Fibroblast of lung (primary cell): ENCODE measurements around the gene UST. TPM values are rescaled to one million over a fixed set of nuclear protein-coding genes. Genes with fewer than 3 reads are reported as not detected.
"Not testable (repeated sequence)": the region's sequence is repeated elsewhere in the genome, so short reads cannot be mapped to it uniquely, and the experiment has no call there.

Source experiments
- DNase-seq, 2 donors: peaks; one replicate each; pipeline versions ENCODE4 v3.0.0 to v3.0.0-alpha.2; 2010; ENCODE audit warnings: low read depth in 2 of 2
- H2AFZ ChIP-seq: 2 replicates; pipeline ENCODE4 v1.5.1; 2012; ENCODE audit warnings: low read length, control low read depth, inconsistent platforms
- H3K27ac ChIP-seq: 2 replicates; pipeline ENCODE4 v1.5.1; 2011; ENCODE audit warnings: low read length, control low read depth; ENCODE audit not compliant: insufficient read depth
- H3K27me3 ChIP-seq: 2 replicates; pipeline ENCODE4 v1.5.1; 2011; ENCODE audit warnings: mild to moderate bottlenecking, low read length; ENCODE audit not compliant: control insufficient read depth, insufficient read depth
- H3K36me3 ChIP-seq: 2 replicates; pipeline ENCODE4 v1.5.1; 2011; ENCODE audit warnings: low read length; ENCODE audit not compliant: control insufficient read depth, insufficient read depth
- H3K4me1 ChIP-seq: 2 replicates; pipeline ENCODE4 v1.5.1; 2011; ENCODE audit warnings: low read length; ENCODE audit not compliant: control insufficient read depth, insufficient read depth; ENCODE audit errors: extremely low read depth
- H3K4me2 ChIP-seq: 2 replicates; pipeline ENCODE4 v1.5.1; 2011; ENCODE audit warnings: low read length, control low read depth; ENCODE audit not compliant: insufficient read depth; ENCODE audit errors: extremely low read depth
- H3K4me3 ChIP-seq, 4 experiments: fragments of 200-600 bp in 1 of 4; sonication (generic) in 1 of 4; replicated peaks in 1 of 4; 2 replicates each; pipeline ENCODE4 v1.5.1; 2011 to 2016; ENCODE audit warnings: low read length in 4 of 4, low read depth in 3 of 4, mild to moderate bottlenecking in 3 of 4, control low read depth in 2 of 4, inconsistent platforms in 1 of 4, mixed read lengths in 1 of 4; ENCODE audit not compliant: insufficient read depth in 1 of 4; ENCODE audit errors: control extremely low read depth in 1 of 4
- H3K79me2 ChIP-seq: 2 replicates; pipeline ENCODE4 v1.5.1; 2012; ENCODE audit warnings: mild to moderate bottlenecking, low read length, inconsistent platforms; ENCODE audit not compliant: control insufficient read depth, insufficient read depth
- H3K9ac ChIP-seq: 2 replicates; pipeline ENCODE4 v1.5.1; 2011; ENCODE audit warnings: mild to moderate bottlenecking, low read length, control low read depth; ENCODE audit not compliant: insufficient read depth
- H3K9me3 ChIP-seq: 2 replicates; pipeline ENCODE4 v1.5.1; 2012; ENCODE audit warnings: low read depth, low read length; ENCODE audit not compliant: control insufficient read depth, insufficient read depth
- H4K20me1 ChIP-seq: 2 replicates; pipeline ENCODE4 v1.5.1; 2011; ENCODE audit warnings: low read length; ENCODE audit not compliant: control insufficient read depth, insufficient read depth; ENCODE audit errors: extremely low read depth
- CTCF ChIP-seq, 2 donors: IDR thresholded peaks in 1 of 2; conservative IDR thresholded peaks in 1 of 2; 1 replicate in 1 of 2; 2 replicates in 1 of 2; pipeline ENCODE4 v1.5.1; 2011 to 2012; ENCODE audit warnings: low read length in 2 of 2, control low read depth in 1 of 2, inconsistent platforms in 1 of 2, low read depth in 1 of 2, mild to moderate bottlenecking in 1 of 2
- EZH2 ChIP-seq: IDR thresholded peaks from 2 replicates; pipeline ENCODE4 v1.5.1; 2012; ENCODE audit warnings: low read length, control low read depth, mild to moderate bottlenecking; ENCODE audit errors: missing control alignments
- polyA plus RNA-seq, 2 donors: library from polyadenylated mRNA; depleted of rRNA in 1 of 2; stranded (reverse) in 1 of 2; unstranded in 1 of 2; fragments of >200 nt; gene quantifications; 2 replicates each; pipeline ENCODE4 v1.2.1, GENCODE V29; 2011 to 2012; ENCODE audit warnings: missing spikeins in 1 of 2
- total RNA-seq: library from RNA; depleted of rRNA; stranded (reverse); fragments of >200 nt; gene quantifications from 2 replicates; pipeline ENCODE4 v1.2.1, GENCODE V29; 2014

The UST gene
- total and polyA plus RNA-seq, 2 donors (not counting 1 experiment from before 2014, with no cell fraction given): 6.8 to 19.5 TPM

DNA sequence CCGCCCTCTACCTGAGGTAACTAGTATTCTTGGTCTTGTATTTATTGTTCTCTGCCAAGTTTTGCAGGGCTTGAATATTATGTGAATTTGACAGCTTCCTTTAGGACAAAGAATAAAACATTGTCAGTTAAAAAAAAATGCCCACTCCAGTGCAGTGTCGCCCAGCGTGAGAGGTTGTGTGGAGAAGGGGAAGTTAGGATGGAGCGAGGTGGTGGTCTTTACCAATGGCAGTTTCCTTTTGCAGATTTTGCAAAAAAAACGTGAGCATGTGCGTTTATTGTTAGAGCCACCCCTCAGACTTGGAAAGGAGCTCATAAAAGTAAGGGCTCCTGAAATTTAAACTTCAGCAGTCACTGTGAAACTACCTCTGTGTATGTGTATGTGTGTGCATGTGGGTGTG, 28.3 kb downstream of the UST start:
- TF ChIP-seq EZH2 (no peak), CTCF (conservative IDR thresholded peaks at IDR 0.05 in 1 of 2, IDR thresholded peaks at IDR 0.05 in 1 of 2; ENCODE audit: low read depth in 1 of 2, low read length in 2 of 2) (no peak)
- no peak for DNase-seq
- Histone ChIP-seq H3K27ac (no peak overlapping the region), H3K9me3 (no peaks in the 10 kb centered on the region), H4K20me1 (no peaks in the 10 kb centered on the region), H2AFZ (no peak overlapping the region), H3K4me2 (no peak overlapping the region), H3K36me3 (no peaks in the 10 kb centered on the region), H3K4me3 (no peak overlapping the region), H3K79me2 (no peaks in the 10 kb centered on the region), H3K9ac (no peak overlapping the region), H3K27me3 (no peaks in the 10 kb centered on the region), H3K4me1 (no peaks in the 10 kb centered on the region)

GRCh38 chr6:148776321-148777308, 29.8 kb downstream of the UST start:
- Histone ChIP-seq H3K79me2 (no peaks in the 10 kb centered on the region), H3K36me3 (no peaks in the 10 kb centered on the region)
- TF ChIP-seq CTCF (conservative IDR thresholded peaks at IDR 0.05 in 1 of 2, IDR thresholded peaks at IDR 0.05 in 1 of 2; ENCODE audit: low read depth in 1 of 2, low read length in 2 of 2) (no peak), EZH2 (no peak)

GRCh38 chr6:148779142-148779562, 32.3 kb downstream of the UST start:
- Histone ChIP-seq H3K27me3 (no peaks in the 10 kb centered on the region), H3K9me3 (no peaks in the 10 kb centered on the region), H4K20me1 (no peaks in the 10 kb centered on the region), H3K4me1 (no peaks in the 10 kb centered on the region), H3K9ac (no peak overlapping the region), H3K27ac (no peak overlapping the region), H3K36me3 (no peaks in the 10 kb centered on the region), H3K79me2 (no peaks in the 10 kb centered on the region), H3K4me2 (no peak overlapping the region), H3K4me3 (no peak overlapping the region), H2AFZ (no peak overlapping the region)
- TF ChIP-seq EZH2 (no peak), CTCF (conservative IDR thresholded peaks at IDR 0.05 in 1 of 2, IDR thresholded peaks at IDR 0.05 in 1 of 2; ENCODE audit: low read depth in 1 of 2, low read length in 2 of 2) (no peak)
- peak in 1 of 2 donors; percentile 67 for DNase-seq

More at GRCh38 chr6:148776321-148777308, 29.8 kb downstream of the UST start:
- no peaks in the 10 kb centered on the region for H3K9me3 ChIP-seq
- peak overlapping the region in 3 of 4 experiments; percentile 2 to 50 (median 25) for H3K4me3 ChIP-seq
- no peaks in the 10 kb centered on the region for H3K4me1 ChIP-seq
- peak overlapping the region; percentile 30 for H3K27ac ChIP-seq
- H3K9ac ChIP-seq: no peak overlapping the region
- peak overlapping the region; percentile 64 for H3K4me2 ChIP-seq
- no peaks in the 10 kb centered on the region for H4K20me1 ChIP-seq
- no peak overlapping the region for H2AFZ ChIP-seq
- no peaks in the 10 kb centered on the region for H3K27me3 ChIP-seq
- peak; percentile 86 to 87 for DNase-seq

- not testable (repeated sequence) for H3K4me2 ChIP-seq, H3K36me3 ChIP-seq, H3K4me1 ChIP-seq, H4K20me1 ChIP-seq, H3K79me2 ChIP-seq, H3K4me3 ChIP-seq, H2AFZ ChIP-seq, H3K27ac ChIP-seq, DNase-seq, H3K9me3 ChIP-seq, H3K27me3 ChIP-seq, H3K9ac ChIP-seq
These were observed 33.6 kb downstream of the UST start for GRCh38 chr6:148780423-148780822.
